GM12872 (cell line): ENCODE results near the gene THOC7.

Source experiments
- TF ChIP-seq, protein P1 (sequence below): IDR thresholded peaks from 3 replicates; pipeline ENCODE4 v1.5.1; 2011; ENCODE audit warnings: low read depth, mild to moderate bottlenecking, low read length, moderate library complexity; ENCODE audit not compliant: insufficient read depth

THOC7 gene

GRCh38 chr3:63895422-63896189, 32.0 kb upstream of the THOC7 start:
- TF ChIP-seq, protein P1, sequence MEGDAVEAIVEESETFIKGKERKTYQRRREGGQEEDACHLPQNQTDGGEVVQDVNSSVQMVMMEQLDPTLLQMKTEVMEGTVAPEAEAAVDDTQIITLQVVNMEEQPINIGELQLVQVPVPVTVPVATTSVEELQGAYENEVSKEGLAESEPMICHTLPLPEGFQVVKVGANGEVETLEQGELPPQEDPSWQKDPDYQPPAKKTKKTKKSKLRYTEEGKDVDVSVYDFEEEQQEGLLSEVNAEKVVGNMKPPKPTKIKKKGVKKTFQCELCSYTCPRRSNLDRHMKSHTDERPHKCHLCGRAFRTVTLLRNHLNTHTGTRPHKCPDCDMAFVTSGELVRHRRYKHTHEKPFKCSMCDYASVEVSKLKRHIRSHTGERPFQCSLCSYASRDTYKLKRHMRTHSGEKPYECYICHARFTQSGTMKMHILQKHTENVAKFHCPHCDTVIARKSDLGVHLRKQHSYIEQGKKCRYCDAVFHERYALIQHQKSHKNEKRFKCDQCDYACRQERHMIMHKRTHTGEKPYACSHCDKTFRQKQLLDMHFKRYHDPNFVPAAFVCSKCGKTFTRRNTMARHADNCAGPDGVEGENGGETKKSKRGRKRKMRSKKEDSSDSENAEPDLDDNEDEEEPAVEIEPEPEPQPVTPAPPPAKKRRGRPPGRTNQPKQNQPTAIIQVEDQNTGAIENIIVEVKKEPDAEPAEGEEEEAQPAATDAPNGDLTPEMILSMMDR: no peak

GRCh38 chr3:63892773-63893352, 29.3 kb upstream of the THOC7 start:
- TF ChIP-seq, protein P1: no peak

- TF ChIP-seq, protein P1: no peak
Observed at GRCh38 chr3:63891518-63891917, 27.9 kb upstream of the THOC7 start.

DNA sequence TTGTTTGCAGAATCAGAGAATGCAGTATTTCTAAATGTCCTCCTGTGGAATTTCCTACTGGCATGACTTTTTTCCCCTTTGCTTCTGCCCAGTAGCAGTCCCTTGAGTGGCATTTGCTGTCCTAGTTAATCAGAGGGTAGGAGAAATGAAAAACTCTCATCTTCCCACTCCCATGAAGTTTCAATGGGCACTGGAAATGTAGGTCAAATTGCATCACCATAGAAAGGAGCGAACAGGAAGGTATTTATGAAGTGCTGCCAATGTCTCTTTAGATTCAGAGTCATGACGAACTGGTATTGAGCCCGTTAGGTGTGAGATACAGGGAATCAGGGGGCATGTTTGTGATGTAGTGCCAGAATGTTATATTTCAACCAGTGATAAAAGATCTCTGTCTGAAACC, 23.3 kb upstream of the THOC7 start:
- TF ChIP-seq, protein P1: no peak

DNA sequence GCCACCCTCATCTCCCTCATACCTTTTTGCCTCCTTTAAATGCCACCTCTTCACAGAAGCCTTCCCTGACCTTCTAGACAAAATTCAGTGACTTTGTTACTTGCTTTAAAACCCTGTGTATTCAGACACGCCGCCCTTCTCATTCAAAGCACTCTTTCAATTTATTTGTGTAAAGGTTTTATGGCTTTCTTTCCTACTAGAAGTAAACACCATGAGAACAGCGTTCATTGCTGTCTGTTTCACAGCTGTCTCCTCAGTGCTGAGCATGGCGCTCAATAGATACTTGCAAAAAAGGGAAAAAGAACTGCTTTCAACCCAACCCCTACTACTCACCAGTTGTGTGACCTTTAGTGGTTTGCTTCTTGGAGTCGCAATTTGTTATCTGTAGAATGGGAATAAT, 17.0 kb upstream of the THOC7 start:
- TF ChIP-seq, protein P1: no peak

GRCh38 chr3:63878394-63879060, 14.9 kb upstream of the THOC7 start:
- TF ChIP-seq, protein P1: no peak

- TF ChIP-seq, protein P1: no peak
Observed at GRCh38 chr3:63877737-63878393, 14.3 kb upstream of the THOC7 start.
